ENCODE results near the gene SLC11A2. TPM values are rescaled to one million over a fixed set of nuclear protein-coding genes. Genes with fewer than 3 reads are reported as not detected.
"Not testable (repeated sequence)": the region's sequence is repeated elsewhere in the genome, so short reads cannot be mapped to it uniquely, and the experiment has no call there.

Gene SLC11A2
- total RNA-seq, 1 donor from 2014 or later: 25.1 TPM

GRCh38 chr12:50933459-50934124 is 92.6 kb downstream of the SLC11A2 start:
- H3K4me1 ChIP-seq: peaks cover 62% of the 10 kb centered on the region
- TF ChIP-seq CTCF (IDR thresholded peaks at IDR 0.05; ENCODE audit: borderline replicate concordance): no peak
- intact Hi-C loops (cut with micrococcal nuclease): no loop called here

GRCh38 chr12:50932787-50933280 is 93.3 kb downstream of the SLC11A2 start:
- Histone ChIP-seq H3K27me3 (ENCODE audit: low read depth) (no peaks in the 10 kb centered on the region), H3K36me3 (peaks cover 30% of the 10 kb centered on the region), H3K4me3 (no peak overlapping the region), H3K4me1 (peaks cover 70% of the 10 kb centered on the region), H3K27ac (replicated peaks) (peak overlapping the region; percentile 79), H3K9me3 (replicated peaks) (no peaks in the 10 kb centered on the region)
- no peak for TF ChIP-seq CTCF (IDR thresholded peaks at IDR 0.05; ENCODE audit: borderline replicate concordance)
- DNase-seq: no peak
- intact Hi-C loops (cut with micrococcal nuclease): no loop called here

More at GRCh38 chr12:50933459-50934124, 92.6 kb downstream of the SLC11A2 start:
- H3K36me3 ChIP-seq: peaks cover 32% of the 10 kb centered on the region
- H3K9me3 ChIP-seq (replicated peaks): no peaks in the 10 kb centered on the region
- H3K27ac ChIP-seq (replicated peaks): peak overlapping the region; percentile 79
- DNase-seq: no peak
- H3K27me3 ChIP-seq (ENCODE audit: low read depth): no peaks in the 10 kb centered on the region
- no peak overlapping the region for H3K4me3 ChIP-seq

- intact Hi-C loops (cut with micrococcal nuclease); H3K9me3 ChIP-seq (replicated peaks); H3K4me3 ChIP-seq; H3K27me3 ChIP-seq (ENCODE audit: low read depth); H3K27ac ChIP-seq (replicated peaks); DNase-seq: not testable (repeated sequence)
- Histone ChIP-seq H3K36me3 (peaks cover 29% of the 10 kb centered on the region), H3K4me1 (peaks cover 83% of the 10 kb centered on the region)
Measured at GRCh38 chr12:50930477-50930876, 95.7 kb downstream of the SLC11A2 start.

GRCh38 chr12:50929831-50930230 is 96.4 kb downstream of the SLC11A2 start:
- DNase-seq: no peak
- peaks cover 29% of the 10 kb centered on the region for H3K36me3 ChIP-seq
- intact Hi-C loops (cut with micrococcal nuclease): loop anchor here (10.0 kb wide), 1 partner anchor 55 kb away; no protein-coding TSS in a partner anchor
- H3K27me3 ChIP-seq (ENCODE audit: low read depth): no peaks in the 10 kb centered on the region
- no peak overlapping the region for H3K4me3 ChIP-seq
- no peaks in the 10 kb centered on the region for H3K9me3 ChIP-seq (replicated peaks)
- TF ChIP-seq CTCF (IDR thresholded peaks at IDR 0.05; ENCODE audit: borderline replicate concordance): no peak
- H3K4me1 ChIP-seq: peaks cover 82% of the 10 kb centered on the region
- H3K27ac ChIP-seq (replicated peaks): no peak overlapping the region

Other genes with a start within 250 kb of the SLC11A2 start
- not detected for gene TMPRSS12, start 183.5 kb downstream of the SLC11A2 start, total RNA-seq
- gene HIGD1C, start 73.8 kb downstream of the SLC11A2 start, total RNA-seq: not detected
- gene LETMD1, start 21.9 kb upstream of the SLC11A2 start, total RNA-seq: 20.6 TPM
- 21.8 TPM for gene CSRNP2, start 57.2 kb upstream of the SLC11A2 start, total RNA-seq
- gene TFCP2, start 146.8 kb upstream of the SLC11A2 start, total RNA-seq: 22.8 TPM
- 9.9 TPM for gene POU6F1, start 191.7 kb upstream of the SLC11A2 start, total RNA-seq
- 179 TPM for gene DAZAP2, start 212.4 kb upstream of the SLC11A2 start, total RNA-seq
- gene SMAGP, start 244.0 kb upstream of the SLC11A2 start, total RNA-seq: 3.3 TPM